GM18511 (cell line): ENCODE data around the gene ZBTB37.
"Not testable (repeated sequence)": the region's sequence is repeated elsewhere in the genome, so short reads cannot be mapped to it uniquely, and the experiment has no call there.

ENCODE experiments used
- ATAC-seq: cut with Tn5 transposase; IDR thresholded peaks from one replicate; pipeline ENCODE4 v1.9.1; 2021; ENCODE audit warnings: mild to moderate bottlenecking, moderate library complexity; ENCODE audit not compliant: unreplicated experiment

The ZBTB37 gene

DNA sequence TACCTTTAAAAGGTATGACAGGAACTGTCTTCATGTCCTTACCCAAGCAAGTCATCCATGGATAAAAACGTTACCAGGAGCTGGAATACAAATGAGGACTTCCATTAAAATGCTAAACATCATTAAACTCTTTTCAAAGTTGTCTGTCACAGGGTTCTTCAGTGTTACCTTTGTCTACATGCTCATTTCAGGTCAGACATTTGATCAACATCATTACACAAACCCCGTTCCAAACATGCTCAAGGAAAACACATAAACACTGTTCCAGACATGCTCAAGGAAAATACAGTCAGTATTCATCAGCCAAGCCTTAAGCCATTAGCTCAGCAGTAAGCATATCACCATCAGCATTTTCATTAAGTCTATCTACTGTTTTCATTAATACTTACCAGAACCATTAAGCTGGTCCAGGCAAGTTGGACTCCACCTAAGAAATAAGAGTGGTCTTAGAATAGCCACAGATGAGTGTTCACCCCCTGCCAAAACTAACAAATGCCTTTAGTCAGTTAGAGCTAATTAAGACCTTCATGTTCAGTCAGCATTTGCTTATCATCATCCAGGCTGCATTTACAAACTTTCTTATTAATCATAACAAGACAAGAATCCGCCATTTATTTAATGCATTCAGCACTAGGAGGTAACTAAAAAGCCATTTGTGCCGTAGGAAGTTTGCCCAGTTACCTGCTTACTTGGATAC is 2.6 kb upstream of the ZBTB37 start:
- no peak for ATAC-seq

DNA sequence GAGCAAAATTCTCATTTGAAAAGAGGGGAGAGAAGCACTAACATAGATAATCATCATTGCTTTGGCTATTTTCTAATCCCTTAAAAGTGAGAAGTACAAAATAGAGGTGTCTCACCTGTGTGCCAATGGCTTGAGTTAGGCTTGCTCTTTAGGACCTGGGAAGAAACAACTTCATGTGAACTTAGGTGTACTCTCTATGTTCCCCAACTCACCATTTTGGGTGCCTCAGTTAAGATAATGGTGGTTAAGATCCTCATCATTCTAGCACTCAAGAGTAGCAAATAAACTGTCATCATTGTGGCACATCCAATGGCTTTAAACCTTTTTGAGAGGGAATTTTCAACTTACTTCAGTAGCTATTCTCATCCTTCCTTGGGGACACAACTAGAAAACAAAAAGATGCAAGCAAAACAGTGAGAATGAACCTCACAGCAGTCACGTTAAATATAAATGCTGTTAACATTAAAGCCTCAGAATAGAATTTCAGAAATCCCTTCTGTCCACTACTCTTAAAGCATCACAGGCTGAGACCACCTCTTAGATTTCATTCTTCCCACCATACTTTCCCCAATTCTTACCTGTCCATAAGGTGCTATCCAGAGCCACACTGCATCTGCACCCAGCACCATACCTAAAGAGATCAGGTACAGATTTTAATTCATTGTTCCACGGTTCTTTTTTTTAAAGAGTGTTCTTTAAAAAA is 1.6 kb upstream of the ZBTB37 start:
- no peak for ATAC-seq

DNA sequence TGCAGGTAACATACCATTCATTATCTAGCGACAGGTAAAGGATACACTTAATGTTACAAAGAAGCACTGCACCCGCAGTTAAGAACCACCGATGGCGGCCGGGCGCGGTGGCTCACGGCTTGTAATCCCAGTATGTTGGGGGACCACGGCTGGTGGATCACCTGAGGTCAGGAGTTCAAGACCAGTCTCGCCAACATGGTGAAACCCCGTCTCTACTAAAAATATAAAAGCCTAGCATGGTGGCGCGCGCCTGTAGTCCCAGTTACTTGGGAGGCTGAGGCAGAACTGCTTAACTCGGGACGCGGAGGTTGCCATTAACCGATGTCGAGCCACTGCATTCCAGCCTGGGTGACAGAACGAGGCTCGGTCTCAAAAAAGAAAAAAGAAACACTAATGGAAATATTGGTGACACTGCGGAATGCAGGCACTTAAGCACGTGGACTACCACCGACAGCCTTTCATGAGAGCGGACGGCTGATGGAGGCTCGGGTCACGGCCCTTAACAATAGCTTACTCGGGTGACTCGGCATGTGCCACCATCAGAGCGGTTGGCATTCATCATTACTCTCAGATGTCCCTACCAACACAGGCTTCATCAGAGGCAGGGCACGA is 933 bp upstream of the ZBTB37 start:
- ATAC-seq = no peak

DNA sequence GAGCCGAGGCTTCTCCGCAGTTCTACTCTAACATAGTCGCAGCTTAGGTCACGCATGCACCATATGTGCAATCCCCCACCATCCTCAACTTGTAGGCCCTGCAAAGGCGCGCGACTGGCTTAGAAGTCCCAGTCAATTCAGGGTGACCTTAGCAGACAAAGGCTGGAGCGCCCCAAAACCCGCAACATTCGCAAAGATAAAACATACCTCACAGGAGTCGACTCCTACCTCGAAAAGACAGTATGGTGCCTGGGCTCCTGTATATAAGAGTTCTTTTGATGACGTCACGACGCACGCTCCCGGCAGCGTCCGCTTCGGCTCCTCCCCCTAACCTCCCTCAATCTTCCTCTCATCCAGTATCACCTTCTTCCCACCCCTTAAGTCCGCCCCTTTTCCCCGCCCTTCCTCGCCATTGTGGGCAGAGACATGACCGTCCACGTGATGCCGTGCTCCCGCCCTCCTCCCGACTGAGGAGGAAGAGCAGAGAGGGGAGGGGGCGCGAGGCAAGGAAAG is 371 bp upstream of the ZBTB37 start, which contains the start of gene GAS5:
TSS of gene GAS5 (minus strand) at position 237 of the 513 bp plus-strand sequence.
- ATAC-seq = peak; percentile 74

DNA sequence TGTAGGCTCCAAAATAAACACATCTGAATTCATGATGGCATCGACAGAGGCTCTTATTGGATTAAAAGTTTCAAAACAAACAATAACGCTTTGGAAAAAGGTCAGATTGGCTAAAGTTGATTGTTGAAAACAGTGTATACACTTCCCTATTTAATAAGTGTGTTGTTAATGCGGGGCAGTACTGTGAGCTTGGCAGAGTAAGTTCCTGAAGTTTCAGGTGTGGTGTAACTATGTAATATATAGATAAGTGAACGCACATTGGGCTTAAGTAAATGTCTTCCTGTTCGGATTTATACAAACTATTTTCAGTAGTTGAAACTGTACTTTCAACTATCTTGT is 810 bp downstream of the ZBTB37 start:
- no peak for ATAC-seq

DNA sequence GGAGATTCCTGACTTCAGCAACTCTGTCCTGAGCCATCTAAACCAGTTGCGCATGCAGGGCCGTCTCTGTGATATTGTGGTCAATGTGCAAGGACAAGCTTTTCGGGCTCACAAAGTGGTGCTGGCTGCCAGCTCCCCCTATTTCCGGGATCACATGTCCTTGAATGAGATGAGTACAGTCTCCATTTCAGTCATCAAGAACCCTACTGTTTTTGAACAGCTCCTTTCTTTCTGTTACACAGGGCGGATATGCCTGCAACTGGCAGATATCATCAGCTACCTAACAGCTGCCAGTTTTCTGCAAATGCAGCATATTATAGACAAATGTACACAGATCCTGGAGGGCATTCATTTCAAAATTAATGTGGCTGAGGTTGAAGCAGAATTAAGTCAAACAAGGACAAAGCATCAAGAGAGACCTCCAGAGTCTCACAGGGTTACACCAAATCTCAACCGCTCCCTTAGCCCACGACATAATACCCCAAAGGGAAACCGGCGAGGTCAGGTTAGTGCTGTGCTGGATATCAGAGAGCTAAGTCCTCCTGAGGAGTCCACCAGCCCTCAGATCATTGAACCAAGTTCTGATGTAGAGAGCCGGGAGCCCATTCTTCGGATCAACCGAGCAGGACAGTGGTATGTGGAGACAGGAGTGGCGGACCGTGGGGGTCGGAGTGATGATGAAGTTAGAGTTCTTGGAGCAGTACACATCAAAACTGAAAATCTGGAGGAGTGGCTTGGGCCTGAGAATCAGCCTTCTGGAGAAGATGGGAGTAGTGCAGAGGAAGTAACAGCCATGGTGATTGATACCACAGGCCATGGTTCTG is 2.3 kb downstream of the ZBTB37 start:
- ATAC-seq = peak; percentile 40

DNA sequence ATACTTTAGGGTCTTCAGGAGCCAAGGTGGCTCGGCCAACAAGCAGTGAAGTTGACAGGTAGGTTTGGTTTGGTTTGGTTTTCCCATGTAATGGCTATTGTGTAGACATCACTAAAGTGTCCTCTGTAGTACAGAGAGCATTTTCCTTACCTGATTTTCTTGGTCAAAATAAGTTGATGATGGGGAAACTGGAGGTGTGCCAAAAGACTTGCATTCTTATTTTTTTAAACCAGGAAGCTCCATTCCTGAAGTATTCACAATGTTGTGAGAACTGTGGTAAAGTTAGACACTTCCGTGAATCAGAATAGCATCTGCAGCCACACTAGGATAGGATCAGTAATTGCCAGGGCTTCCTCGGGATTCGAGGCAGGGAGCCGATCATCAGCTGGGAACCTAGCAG is 2.9 kb downstream of the ZBTB37 start:
- no peak for ATAC-seq

DNA sequence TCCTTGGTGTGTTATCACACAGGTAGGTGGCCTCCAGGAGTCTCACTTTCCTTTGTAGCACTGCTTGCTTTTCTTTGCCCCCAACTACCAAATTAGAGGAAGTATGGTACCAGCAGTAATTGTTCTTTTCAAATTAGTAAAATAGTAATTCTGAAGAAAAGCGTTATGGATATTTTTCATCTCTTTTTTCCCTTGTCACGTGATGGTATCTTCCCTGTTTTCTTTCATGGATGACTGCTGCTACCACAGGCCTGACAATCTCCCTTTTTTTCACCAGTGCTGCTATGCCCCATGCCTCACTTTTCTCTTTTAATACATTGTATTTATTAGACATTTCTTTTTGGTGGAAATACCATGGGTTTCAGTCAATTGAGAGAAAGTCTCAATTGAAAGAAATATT is 3.3 kb downstream of the ZBTB37 start:
- ATAC-seq = no peak

DNA sequence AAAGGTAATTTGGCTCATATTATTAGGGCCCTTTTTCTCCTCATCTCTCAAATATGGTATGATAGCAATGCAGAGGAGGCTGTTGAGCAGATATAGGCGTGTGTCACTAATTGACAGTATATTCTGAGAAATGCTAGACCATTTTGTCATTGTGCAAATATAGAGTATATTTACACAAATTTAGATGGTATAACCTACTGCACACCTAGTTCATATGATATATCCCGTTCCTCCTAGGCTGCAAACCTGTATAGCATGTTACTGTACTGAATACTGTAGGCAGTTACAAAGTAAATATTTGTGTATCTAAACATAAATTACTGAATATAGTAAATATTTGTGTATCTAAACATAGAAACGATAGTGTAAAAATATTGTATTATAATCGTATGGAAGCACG is 8.6 kb downstream of the ZBTB37 start:
- ATAC-seq = no peak

DNA sequence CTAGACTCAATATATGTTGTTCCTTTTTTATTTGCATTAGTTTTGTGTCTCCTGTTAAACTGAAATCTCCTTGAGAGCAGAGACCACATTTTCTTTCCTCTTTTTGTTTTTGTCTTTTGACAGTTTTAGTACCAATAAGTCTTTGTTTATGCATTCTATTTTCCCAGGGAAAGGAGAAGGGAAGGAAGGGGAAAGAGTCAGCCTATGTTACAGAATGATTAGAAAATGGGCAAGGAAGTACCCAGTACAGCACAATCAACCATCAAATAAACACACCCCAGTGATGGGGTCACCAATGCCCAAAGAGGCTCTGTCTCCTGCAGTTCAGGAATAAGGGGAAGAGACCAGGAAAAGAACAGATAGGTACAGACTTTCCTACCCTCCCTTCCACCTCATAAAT is 10.1 kb downstream of the ZBTB37 start:
- no peak for ATAC-seq

DNA sequence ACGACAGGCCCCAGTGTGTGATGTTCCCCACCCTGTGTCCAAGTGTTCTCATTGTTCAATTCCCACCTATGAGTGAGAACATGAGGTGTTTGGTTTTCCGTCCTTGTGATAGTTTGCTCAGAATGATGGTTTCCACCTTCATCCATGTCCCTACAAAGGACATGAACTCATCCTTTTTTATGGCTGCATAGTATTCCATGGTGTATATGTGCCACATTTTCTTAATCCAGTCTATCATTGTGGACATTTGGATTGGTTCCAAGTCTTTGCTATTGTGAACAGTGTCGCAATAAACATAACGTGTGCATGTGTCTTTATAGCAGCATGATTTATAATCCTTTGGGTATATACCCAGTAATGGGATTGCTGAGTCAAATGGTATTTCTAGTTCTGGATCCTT is 12.9 kb downstream of the ZBTB37 start:
- ATAC-seq = not testable (repeated sequence)

DNA sequence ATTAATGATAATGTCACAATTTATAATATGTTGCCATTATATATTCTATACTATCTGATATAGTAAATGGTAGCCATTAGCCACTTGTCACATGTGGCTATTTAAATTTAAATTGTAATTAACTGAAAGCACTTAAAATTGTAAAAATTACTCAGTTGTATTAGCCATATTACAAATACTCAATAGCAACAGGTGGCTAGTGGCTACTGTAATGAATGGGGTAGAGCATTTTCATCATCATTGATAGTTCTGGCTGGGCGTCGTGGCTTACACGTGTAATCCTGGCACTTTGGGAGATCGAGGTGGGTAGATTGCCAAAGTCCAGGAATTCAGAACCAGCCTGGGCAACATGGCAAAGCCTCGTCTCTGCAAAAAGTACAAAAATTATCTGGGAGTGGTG is 16.5 kb downstream of the ZBTB37 start:
- ATAC-seq = no peak

DNA sequence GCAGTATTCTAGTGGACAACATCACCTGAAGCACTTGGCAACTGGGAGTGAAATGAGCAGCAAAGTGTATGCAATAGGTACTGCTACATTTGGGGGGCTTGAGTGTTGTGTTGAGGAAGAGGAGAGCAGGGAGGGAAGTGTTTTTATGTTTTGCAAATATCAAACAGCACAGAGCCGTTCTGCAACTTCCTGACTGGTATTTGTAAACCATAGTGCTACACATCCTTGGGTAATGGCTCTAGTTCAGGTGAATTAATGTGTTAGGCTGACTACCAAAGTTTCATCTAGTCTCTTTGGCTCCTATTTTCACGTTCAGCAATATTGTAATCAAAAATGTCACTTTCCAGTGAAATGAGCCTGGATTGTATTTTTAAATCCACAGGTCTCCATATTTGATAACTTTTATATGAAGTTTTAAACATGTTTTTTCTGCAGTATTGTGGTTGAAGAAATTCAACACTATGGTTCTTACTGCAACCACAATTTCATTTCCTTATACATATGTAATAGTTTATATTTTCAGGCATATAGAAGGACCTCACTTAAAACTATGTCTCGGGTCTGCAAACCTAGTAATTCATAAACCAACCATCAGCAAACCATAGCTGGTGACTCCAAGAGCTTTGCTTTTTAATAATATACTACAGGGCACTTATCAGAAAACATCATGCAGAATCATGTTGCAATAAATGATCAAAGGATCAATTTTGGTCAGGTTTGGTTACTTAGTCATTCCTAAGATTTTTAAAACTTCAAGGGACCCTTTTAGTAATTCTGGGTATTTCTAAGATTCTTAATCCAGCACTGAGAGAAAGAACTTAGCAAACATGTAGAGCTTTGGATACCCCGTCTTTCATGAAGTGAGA is 18.8 kb downstream of the ZBTB37 start:
- no peak for ATAC-seq

DNA sequence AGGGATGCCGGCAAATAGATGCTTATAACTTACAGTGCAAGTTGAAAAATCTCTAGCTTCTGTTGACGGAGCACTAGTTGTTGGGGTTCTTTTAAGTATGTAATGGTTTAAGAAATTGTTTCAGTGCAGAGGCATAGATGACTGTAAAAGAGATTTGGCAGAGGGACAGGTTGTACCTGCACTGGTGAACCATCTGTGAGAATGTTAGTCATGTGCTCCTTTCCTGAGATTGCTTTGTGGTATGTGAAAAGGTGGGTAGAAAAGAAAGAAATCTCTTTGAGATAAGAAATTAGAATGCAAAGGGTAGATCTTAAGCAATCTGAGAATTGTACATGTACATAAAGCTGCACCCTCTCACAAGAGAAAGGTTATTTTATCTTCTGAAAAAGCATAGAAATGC is 19.4 kb downstream of the ZBTB37 start:
- ATAC-seq = no peak

DNA sequence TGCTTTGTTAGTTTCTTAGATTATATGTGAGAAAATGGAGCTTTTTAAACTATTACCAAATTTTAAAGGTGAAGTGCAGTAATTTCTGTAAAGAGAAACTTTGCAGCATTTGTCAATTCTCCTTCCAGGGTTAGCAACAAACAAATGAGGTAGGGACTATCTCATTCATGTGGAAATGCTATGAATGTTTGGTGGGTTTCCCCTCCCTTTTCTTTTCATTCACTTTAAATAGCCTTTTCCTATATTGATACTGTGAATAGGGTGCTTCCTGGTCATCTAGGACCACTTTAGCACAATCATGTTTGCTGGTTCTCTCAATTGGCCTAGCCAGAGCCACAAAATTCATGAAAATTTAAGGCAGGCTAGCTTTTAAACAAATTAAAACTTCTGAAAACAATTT is 20.6 kb downstream of the ZBTB37 start:
- ATAC-seq = no peak

DNA sequence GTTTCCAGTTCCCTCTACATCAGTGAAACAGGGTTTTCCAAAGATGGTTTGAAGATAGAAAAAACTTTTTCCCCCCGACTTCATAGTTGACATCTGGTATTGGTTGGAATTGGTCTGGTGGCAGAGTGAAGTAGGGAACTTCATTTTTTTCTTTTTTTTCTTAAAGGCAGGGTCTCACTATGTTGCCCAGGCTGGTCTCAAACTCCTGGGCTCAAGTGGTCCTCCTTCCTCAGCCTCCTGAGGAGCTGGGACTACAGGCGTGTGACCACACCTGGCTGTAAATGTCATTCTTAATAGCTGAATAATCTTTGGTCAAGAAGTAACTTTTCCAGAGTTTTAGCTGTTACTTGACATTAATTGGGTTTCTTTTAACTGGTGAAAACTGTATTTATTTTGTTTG is 21.7 kb downstream of the ZBTB37 start:
- no peak for ATAC-seq

DNA sequence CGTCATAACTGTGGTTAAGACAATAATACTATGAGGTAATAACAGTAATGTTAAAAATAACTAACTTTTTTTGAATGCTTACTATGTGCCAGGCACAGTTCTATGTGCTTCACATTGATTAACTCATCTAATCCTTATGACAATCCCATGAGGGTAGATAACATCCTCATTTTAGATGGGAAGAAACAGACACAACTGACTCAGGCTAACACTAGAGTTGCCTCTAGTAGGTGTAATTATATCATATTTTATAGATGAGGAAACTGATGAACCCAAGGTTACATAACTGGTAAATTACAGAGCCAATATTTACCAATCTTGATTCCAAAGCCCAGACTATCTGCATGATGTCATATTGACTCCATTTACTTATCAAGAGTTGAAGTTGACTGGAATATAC is 25.4 kb downstream of the ZBTB37 start:
- ATAC-seq = no peak

DNA sequence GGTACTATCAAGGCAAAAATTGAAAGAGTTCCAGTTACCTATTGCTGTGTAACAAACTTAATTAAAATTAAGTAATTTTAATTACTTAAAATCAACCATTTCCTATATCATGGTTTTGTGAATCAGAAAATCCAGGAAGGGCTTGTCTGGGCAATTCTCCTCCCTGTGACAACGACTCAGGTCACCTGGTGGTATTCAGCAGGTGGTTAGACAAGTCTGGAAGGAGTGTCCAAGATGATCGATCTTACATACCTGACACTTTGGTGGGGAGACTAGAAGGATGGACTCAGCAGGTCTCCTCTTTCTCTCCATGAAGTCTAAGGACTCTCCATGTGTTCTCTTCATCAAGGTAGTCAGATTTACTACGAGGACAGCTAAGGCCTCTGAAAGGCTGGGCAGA is 26.0 kb downstream of the ZBTB37 start:
- ATAC-seq = no peak

DNA sequence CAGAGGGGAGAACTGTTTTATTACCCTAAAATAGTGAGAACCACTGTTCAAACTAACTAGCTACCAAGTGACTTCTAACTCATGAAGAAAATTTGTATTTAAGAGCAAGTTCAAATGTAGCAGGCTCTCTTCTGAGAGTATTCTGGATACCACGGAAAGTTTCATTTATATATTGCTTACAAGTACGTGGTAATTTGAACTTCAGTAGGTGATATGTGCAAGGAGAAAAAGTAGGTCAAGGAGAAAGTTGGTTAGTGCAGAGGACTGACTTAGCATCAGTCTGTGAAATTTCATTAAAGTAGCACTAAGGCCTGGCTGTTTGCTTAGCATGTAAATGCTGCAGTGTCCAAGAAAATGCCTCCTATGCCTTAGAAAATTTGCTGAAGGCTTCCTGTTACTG is 32.2 kb downstream of the ZBTB37 start:
- no peak for ATAC-seq

DNA sequence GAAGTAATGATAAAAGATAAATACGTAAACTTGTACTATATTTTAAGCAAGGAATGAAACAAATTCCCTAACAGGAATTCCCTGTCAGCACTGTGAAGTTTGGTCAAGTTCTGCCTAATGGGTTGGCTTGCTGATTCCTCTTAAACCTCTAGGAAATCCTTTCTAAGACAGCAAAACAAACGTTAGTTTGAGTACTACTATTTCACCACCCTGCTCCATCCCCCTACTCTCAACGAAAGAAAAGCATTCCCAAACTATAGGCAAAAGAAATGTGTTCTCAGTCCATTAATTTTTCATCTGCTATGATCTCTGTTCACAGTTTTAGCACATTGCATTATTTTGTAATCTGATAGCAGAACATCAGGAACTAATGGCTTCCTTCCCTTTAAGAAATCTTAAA is 32.8 kb downstream of the ZBTB37 start:
- ATAC-seq = no peak
